Bronchial epithelial cell (primary cell): Measurements from ENCODE around the gene SIMC1. TPM values are rescaled to one million over a fixed set of nuclear protein-coding genes. Genes with fewer than 3 reads are reported as not detected.

Source experiments
- DNase-seq: peaks from one replicate; pipeline ENCODE4 v3.0.0-alpha.2; 2010; ENCODE audit warnings: low read depth
- FAIRE-seq: peaks from 2 replicates; lab custom pipeline; 2011; peaks lifted over from hg19 to GRCh38; lab: Jason Lieb, UNC
- H3K27me3 ChIP-seq: 2 replicates; pipeline ENCODE4 v1.5.1; 2011; ENCODE audit warnings: low read length; ENCODE audit not compliant: control insufficient read depth, insufficient read depth
- H3K36me3 ChIP-seq: 2 replicates; pipeline ENCODE4 v1.5.1; 2011; ENCODE audit warnings: low read length; ENCODE audit not compliant: control insufficient read depth, insufficient read depth
- H3K4me3 ChIP-seq: 2 replicates; pipeline ENCODE4 v1.5.1; 2011; ENCODE audit warnings: mild to moderate bottlenecking, low read depth, low read length, control low read depth
- CTCF ChIP-seq: IDR thresholded peaks from 2 replicates; pipeline ENCODE4 v1.5.1; 2011; ENCODE audit warnings: mild to moderate bottlenecking, moderate library complexity, low read length, control low read depth, inconsistent platforms; ENCODE audit not compliant: insufficient read depth, severe bottlenecking
- total RNA-seq: library from RNA; depleted of rRNA; stranded (reverse); fragments of >200 nt; gene quantifications from 2 replicates; pipeline ENCODE4 v1.2.1, GENCODE V29; 2014

SIMC1 gene
- total RNA-seq, 1 donor from 2014 or later: 1.3 TPM

GRCh38 chr5:176368726-176369125 lies 130.5 kb downstream of the SIMC1 start:
- DNase-seq (no peak), FAIRE-seq (no peak)
- H3K4me3 ChIP-seq: no peak overlapping the region
- H3K36me3 ChIP-seq: peaks cover 7% of the 10 kb centered on the region
- H3K27me3 ChIP-seq: no peaks in the 10 kb centered on the region
- no peak for TF ChIP-seq CTCF

GRCh38 chr5:176369934-176370711 lies 131.9 kb downstream of the SIMC1 start:
- H3K36me3 ChIP-seq: peaks cover 7% of the 10 kb centered on the region
- no peak for FAIRE-seq

GRCh38 chr5:176371621-176372539 lies 133.7 kb downstream of the SIMC1 start:
- no peak for DNase-seq
- FAIRE-seq: no peak
- Histone ChIP-seq H3K36me3 (peaks cover 7% of the 10 kb centered on the region), H3K27me3 (no peaks in the 10 kb centered on the region), H3K4me3 (no peak overlapping the region)
- TF ChIP-seq CTCF: no peak

More at GRCh38 chr5:176369934-176370711, 131.9 kb downstream of the SIMC1 start:
- H3K27me3 ChIP-seq: no peaks in the 10 kb centered on the region
- TF ChIP-seq CTCF: no peak
- no peak overlapping the region for H3K4me3 ChIP-seq
- DNase-seq: no peak

GRCh38 chr5:176373100-176373818 lies 135.0 kb downstream of the SIMC1 start:
- H3K4me3 ChIP-seq: no peak overlapping the region
- FAIRE-seq (no peak), DNase-seq (no peak)
- peaks cover 7% of the 10 kb centered on the region for H3K36me3 ChIP-seq
- TF ChIP-seq CTCF: no peak
- no peaks in the 10 kb centered on the region for H3K27me3 ChIP-seq

GRCh38 chr5:176379881-176380280 lies 141.7 kb downstream of the SIMC1 start:
- H3K36me3 ChIP-seq: peaks cover 18% of the 10 kb centered on the region
- TF ChIP-seq CTCF: no peak
- no peak for DNase-seq
- no peak overlapping the region for H3K4me3 ChIP-seq
- no peaks in the 10 kb centered on the region for H3K27me3 ChIP-seq
- FAIRE-seq: no peak
